Measurements from ENCODE around the gene PDZD11.
A peak's percentile ranks its signal among the peaks of the same experiment; 100 is the strongest.
"Not testable (repeated sequence)": the region's sequence is repeated elsewhere in the genome, so short reads cannot be mapped to it uniquely, and the experiment has no call there.

Gene PDZD11

DNA sequence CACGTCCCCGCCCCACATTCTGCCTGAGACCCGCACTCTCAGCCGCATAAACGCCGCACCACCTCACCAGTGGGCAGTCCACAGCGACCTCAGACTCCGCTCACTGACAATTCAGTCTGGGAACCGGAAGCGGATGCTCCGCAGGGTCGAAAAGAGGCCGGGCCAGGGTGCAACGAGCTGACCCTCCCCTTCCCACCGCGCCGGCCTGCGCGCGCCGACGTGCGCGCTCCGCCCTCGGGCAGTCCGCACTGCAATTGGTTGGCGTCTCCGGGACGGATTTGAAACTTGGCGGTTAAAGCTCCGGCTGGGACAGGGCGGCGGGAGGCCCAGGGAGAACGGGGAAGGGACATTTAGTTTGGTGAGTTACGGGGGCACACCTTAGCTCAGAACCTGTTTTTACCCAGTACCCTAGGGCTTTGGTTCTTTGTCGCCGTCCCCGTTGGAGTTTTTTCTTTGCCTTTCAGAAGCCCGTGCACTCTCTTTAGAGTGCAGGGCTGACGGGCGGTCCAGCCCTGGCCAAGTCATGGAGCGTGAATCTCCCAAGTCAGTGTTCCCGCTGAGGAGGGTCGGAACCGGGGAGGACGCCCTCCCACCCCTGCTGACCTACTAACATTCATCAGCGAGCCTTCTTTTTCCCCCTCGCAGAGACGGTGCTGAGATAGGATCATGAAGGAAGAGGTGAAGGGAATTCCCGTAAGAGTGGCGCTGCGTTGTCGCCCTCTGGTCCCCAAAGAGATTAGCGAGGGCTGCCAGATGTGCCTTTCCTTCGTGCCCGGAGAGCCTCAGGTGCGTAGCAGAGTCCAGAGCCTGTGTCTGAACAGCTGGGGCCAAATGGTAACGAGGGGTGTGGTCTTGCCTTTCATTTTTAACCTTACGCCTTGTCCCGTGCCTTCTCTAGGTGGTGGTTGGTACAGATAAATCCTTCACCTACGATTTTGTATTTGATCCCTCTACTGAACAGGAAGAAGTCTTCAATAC lies at the start of gene PDZD11, which contains the start of gene KIF4A:
PDZD11 (minus strand) TSS at position 135 of the 978 bp plus-strand sequence. CDS start 586 bp downstream, outside the sequence.
KIF4A (plus strand) TSS at position 312 of the 978 bp plus-strand sequence; CDS start at position 667, 355 bp downstream.
- DNase-seq = peak; percentile 39 to 64 (median 50)

DNA sequence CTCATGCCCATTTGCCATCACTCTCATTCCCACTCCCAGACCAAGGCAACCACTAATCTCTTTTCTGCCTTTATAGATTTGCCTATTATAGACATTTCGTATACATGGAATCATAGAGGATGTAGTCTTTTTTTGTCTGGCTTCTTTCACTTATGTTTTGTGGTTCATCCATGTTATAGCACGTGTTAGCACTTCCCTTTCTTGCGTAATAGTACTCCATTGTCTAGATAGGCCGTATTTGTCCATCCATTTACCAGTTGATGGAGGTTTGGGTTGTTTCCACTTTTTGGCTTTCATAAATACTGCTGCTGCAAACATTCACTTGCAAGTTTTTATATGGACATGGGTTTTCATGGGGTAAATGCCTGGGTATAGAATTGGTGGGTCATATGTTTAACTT lies 48.6 kb upstream of the PDZD11 start:
- DNase-seq = no peak

DNA sequence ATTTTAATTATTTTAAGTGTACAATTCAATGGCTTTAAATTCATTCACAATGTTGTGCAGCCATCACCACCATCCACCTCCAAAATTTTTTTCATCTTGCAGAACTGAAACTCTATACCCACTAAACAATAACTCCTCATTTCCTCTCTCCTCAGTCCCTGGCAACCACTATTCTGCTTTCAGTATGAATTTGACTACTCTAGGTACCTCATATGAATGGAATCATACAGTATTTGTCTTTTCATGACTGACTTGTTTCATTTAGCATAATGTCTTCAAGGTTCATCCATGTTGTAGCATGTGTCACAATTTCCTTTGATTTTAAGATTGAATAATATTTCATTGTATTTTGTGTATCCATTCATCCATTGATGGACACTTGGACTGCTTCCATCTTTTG lies 47.0 kb upstream of the PDZD11 start:
- no peak for DNase-seq

DNA sequence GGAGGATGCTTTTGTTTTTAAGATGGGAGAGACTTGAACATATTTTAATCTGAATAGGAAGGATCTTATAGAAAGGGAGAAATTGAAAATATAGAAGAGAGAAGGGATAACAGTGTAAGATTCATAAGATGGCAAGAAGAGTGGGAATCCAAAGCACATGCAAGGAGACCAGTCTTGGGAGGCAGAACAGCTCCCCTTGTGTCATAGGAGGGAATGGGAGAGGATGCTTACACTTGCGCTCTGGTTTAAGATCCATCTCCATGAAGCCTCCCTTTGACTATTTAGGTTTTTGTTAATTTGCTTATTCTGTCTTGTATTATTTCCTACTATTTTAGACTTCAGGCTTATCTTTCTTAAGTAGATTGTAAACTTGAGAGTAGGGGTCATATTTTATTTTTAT lies 42.9 kb upstream of the PDZD11 start:
- DNase-seq = no peak

DNA sequence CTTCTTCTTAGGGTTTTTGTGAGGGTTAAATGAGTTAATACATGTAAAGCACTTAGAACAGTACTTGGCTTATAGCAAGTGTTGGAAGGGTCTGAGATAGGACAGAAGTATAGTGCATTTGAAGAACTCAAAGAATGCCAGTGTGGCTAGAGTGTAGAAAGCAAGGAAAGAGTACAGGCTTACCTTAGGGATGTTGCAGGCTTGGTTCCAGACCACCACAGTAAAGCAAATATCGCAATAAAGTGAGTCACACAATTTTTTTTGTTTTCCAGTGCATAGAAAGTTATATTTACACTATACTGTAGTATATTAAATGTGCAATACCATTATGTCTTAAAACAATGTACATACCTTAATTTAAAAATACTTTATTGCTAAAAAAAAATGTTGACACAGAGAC lies 41.4 kb upstream of the PDZD11 start:
- DNase-seq = no peak

- no peak for DNase-seq
Observed at GRCh38 chrX:70324326-70324725, 34.6 kb upstream of the PDZD11 start.

DNA sequence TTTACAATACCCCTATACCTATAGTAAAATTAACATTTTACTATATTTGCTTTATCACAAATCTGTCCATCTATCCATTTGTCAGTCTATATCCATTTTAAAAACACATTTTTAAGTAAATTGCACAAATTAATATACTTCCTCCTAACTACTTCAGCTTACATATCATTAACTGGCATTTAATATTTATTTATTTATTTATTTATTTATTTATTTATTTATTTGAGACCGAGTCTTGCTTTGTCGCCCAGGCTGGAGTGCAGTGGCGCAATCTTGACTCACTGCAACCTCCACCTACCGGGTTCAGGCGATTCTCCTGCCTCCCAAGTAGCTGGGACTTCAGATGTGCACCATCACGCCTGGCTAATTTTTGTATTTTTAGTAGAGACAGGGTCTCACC lies 33.9 kb upstream of the PDZD11 start:
- DNase-seq = not testable (repeated sequence)

DNA sequence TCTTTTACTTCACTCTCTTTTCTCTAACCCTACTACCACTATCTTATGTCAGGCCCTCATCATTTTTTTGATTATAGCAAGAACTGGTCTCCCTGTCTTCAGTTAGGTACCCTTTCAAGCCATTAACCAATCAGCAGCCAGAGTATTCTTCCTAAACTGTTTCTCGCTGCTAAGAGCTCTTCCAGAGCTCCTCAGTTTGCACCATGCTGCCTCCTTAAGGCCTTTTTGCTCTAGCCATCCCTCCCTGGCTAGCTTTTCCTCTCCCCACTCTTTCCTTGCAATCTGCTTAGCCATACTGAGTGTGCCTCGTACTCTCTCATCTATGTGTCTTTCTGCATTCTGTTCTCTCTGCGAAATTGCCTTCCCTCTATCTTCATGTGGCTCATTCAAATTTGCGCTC lies 33.1 kb upstream of the PDZD11 start:
- no peak for DNase-seq

DNA sequence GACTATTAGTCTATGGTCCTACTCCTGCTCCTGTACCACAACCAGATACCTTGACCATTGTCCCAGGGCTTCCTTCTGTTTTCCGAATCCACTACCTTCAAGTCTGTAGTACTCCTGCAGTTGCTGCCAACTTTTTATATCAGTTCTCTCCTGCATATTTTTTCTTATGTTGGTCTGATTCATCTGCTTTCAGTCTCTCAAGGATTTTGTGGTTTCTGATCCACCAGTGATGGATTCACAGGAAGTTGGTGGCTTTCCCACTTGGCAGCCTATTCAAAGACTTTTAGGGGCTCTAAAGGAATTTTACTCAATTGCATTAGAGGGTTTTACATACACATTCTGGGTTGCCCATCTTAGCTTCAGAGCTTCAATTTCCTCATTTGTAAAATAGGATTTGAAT lies 23.8 kb upstream of the PDZD11 start:
- no peak for DNase-seq

GRCh38 chrX:70301716-70302115 lies 12.0 kb upstream of the PDZD11 start:
- DNase-seq = no peak

DNA sequence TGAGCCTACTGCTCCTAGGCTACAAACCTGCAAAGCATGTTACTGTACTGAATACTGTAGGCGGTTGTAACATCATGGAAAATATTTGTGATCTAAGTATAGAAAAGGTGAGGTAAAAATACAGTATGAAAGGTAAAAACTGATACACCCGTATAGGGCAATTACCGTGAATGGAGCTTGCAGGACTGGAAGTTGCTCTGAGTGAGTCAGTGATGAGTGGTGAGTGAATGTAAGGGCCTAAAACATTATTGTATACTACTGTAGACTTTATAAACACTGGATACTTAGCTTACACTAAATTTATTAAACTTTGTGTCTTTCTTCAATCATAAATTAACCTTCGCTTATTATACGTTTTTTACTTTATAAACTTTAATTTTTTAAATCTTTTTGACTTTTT lies 3.9 kb upstream of the PDZD11 start:
- DNase-seq = no peak

DNA sequence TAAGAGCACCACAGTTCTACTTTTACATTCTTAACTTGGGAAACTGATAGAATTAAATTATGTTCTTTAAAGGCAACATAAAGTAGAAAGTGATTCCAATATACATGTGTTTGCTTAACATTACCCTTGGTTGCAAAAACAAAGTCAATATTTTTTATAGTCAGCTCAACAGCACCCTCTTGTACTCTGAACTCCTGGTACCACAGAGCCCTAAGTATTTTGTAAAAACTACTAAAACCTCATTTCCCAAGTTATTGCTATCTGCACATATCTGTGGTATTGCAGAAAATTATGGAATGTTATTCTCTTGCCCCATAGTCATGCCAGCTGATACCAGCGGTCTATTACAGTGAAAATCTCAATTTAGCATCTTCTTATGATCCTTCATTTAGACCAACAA lies 3.1 kb upstream of the PDZD11 start:
- DNase-seq = no peak

GRCh38 chrX:70289168-70289792 lies 447 bp downstream of the PDZD11 start:
- DNase-seq = no peak

- DNase-seq = no peak
Observed at GRCh38 chrX:70281951-70282350, 7.8 kb downstream of the PDZD11 start, which contains the start of gene RAB41. Gene RAB41, plus strand, starts transcription at chrX:70282172. Its CDS starts 46 bp downstream, at chrX:70282218.

GRCh38 chrX:70280573-70280972 lies 9.2 kb downstream of the PDZD11 start:
- no peak for DNase-seq

GRCh38 chrX:70279081-70279480 lies 10.6 kb downstream of the PDZD11 start:
- no peak for DNase-seq

DNA sequence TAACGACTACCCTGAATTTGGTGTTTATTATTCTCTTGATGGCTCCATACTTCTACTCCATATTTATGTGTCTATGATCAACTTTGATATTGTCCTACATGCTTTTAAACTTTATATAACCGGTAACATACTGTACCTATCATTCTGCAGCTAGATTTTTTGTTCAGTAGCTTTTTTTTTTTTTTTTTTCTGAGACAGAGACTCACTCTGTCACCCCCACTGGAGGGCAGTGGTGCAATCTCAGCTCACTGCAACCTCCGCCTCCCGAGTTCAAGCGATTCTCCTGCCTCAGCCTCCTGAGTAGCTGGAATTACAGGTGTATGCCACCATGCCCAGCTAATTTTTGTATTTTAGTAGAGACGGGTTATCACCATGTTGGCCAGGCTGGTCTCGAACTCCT lies 15.7 kb downstream of the PDZD11 start:
- DNase-seq = not testable (repeated sequence)

GRCh38 chrX:70268034-70268433 lies 21.7 kb downstream of the PDZD11 start, which contains the start of gene ARR3:
Gene ARR3, plus strand, starts transcription at chrX:70268334. Its CDS starts 1,052 bp downstream, at chrX:70269386.
- no peak for DNase-seq

DNA sequence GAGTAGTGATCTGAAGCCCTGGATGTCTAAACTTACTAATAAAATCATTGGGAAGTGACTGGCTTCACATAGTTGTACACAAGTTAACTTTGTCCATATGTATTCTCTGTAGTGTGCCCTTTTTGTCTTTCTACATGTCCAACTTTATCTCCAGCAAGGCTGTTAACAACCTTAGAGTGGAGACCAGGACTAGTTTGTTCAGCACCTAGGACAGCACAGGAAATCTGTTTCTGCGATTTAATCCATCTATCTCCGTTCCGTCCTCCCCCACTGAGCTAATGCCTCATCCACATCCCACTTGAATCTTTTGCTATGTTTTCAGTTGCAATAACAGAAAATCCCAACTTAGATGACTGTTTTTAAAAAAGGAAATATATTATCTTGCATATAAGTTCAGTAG lies 24.9 kb downstream of the PDZD11 start:
- DNase-seq = no peak

- DNase-seq = peak in 1 of 6 experiments; percentile 4
Observed at GRCh38 chrX:70262952-70263567, 26.7 kb downstream of the PDZD11 start.

DNA sequence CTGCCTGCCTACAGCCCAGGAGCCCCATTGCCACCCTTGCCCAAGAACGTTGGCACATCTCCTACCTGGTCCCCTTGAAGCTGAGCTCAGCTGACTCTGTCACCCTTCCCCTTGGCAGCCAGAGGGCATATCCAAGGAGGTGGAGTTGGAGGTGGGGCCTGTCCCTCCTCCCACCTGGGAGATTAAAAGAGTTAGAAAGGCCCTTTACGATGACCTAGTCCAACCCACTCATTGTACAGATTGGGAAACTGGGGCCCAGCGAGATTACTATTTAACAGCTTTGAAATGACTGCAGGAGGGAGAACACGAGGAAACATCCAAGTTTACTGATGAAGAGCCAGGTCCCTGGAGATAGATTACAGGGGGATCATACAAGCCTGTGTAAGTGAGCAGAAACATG lies 29.6 kb downstream of the PDZD11 start, which contains the start of gene P2RY4:
P2RY4 (minus strand) TSS at position 101 of the 400 bp plus-strand sequence. CDS start 580 bp downstream, outside the sequence.
- no peak for DNase-seq

DNA sequence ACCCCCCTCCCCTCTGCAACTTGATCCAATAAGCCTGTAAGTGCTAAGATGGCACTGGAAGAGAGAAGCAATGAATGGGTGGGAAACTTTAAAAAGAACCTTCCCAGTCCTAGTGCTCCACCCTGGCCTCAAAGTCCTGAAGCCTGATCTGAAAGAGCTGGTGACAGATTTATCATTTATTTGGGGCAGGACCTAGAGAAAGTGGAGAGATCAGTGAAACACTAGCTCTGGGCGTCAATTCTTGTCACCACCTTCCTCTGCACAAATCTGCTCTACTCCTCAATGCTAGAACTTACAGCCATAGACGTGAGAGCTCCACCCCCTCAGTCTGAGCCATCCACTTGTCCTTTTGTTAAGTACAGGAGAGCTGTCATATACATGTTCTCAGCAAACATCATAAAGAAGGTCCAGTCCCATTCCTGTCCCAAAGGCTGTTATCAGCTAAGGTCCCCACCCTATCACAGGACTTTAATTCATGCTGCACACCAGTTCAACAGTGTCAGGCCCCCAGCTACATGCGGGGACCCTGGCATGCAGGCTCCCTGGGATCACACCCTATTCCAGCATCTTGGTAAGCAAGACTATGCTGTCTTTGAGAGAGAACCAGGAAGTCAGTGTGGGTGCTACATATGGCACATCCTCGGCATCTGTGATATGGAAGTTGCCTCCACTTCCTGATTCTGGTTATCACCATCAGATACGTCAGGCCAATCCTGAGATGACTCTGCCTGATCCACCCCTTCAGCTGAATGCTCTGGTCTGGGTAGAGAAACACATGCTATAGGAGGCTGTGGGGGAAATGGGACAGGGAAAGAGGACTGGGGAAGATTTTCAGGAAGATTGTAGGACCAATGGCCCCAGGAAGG lies 32.1 kb downstream of the PDZD11 start:
- no peak for DNase-seq

Measured in stimulated activated naive CD4-positive, alpha-beta T cell (primary cell).